Vagina (tissue), 2 donors: ENCODE measurements around the gene RCOR3.

Source experiments
- POLR2A ChIP-seq, 2 donors: fragments of 450-650 bp; IDR thresholded peaks; one replicate each; pipeline ENCODE4 v1.6.1; 2017; ENCODE audit warnings: antibody characterized with exemption in 2 of 2, mild to moderate bottlenecking in 2 of 2, moderate library complexity in 2 of 2
- POLR2AphosphoS5 ChIP-seq, 2 donors: sonication (generic); formaldehyde crosslinking; IDR thresholded peaks; one replicate each; pipeline ENCODE4 v1.9.0; 2017; ENCODE audit warnings: antibody characterized with exemption in 2 of 2, mild to moderate bottlenecking in 2 of 2, low read depth in 1 of 2; ENCODE audit not compliant: insufficient read depth in 1 of 2
- TF ChIP-seq, protein P1 (sequence below), 3 experiments: fragments of 450-650 bp in 2 of 3; fragments of 200-600 bp in 1 of 3; sonication (generic) in 1 of 3; IDR thresholded peaks; one replicate each; pipeline ENCODE4 v1.5.1; 2017 to 2019; ENCODE audit warnings: antibody characterized with exemption in 3 of 3, mild to moderate bottlenecking in 2 of 3, moderate library complexity in 2 of 3

DNA sequence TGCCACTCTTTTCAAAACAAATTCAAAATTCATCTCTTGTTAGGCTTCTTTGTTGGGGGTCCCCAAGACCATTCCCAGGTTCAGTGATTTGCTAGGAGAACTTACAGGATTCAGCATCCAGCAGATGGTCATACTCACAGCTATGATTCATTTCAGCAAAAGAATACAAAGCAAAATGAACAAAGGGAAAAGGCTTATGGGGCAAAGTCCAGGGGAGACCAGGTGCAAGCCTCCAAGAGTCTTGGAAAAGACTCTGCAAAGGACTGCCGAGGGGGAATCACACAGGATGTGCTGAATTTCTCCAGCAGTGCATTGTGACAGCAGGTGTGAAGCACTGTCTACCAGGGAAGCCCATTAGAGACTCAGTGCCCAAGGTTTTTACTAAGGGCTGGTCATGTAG is 74.7 kb downstream of the RCOR3 start:
- TF ChIP-seq, protein P1, sequence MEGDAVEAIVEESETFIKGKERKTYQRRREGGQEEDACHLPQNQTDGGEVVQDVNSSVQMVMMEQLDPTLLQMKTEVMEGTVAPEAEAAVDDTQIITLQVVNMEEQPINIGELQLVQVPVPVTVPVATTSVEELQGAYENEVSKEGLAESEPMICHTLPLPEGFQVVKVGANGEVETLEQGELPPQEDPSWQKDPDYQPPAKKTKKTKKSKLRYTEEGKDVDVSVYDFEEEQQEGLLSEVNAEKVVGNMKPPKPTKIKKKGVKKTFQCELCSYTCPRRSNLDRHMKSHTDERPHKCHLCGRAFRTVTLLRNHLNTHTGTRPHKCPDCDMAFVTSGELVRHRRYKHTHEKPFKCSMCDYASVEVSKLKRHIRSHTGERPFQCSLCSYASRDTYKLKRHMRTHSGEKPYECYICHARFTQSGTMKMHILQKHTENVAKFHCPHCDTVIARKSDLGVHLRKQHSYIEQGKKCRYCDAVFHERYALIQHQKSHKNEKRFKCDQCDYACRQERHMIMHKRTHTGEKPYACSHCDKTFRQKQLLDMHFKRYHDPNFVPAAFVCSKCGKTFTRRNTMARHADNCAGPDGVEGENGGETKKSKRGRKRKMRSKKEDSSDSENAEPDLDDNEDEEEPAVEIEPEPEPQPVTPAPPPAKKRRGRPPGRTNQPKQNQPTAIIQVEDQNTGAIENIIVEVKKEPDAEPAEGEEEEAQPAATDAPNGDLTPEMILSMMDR (IDR thresholded peaks at IDR 0.05), result no peak
- TF ChIP-seq POLR2A (IDR thresholded peaks at IDR 0.05), result no peak
- TF ChIP-seq POLR2AphosphoS5 (IDR thresholded peaks at IDR 0.05; ENCODE audit: insufficient read depth in 1 of 2, low read depth in 1 of 2), result no peak
